Activated CD4-positive, alpha-beta T cell treated with anti-CD3 and anti-CD28 coated beads, Interleukin-2, amount 50 U/mL, for 4 hours (primary cell): ENCODE data around the gene EHD4.

ENCODE experiments used
- DNase-seq, 2 experiments: peaks; one replicate each; pipeline ENCODE4 v3.0.0-alpha.2; 2020

EHD4 gene

DNA sequence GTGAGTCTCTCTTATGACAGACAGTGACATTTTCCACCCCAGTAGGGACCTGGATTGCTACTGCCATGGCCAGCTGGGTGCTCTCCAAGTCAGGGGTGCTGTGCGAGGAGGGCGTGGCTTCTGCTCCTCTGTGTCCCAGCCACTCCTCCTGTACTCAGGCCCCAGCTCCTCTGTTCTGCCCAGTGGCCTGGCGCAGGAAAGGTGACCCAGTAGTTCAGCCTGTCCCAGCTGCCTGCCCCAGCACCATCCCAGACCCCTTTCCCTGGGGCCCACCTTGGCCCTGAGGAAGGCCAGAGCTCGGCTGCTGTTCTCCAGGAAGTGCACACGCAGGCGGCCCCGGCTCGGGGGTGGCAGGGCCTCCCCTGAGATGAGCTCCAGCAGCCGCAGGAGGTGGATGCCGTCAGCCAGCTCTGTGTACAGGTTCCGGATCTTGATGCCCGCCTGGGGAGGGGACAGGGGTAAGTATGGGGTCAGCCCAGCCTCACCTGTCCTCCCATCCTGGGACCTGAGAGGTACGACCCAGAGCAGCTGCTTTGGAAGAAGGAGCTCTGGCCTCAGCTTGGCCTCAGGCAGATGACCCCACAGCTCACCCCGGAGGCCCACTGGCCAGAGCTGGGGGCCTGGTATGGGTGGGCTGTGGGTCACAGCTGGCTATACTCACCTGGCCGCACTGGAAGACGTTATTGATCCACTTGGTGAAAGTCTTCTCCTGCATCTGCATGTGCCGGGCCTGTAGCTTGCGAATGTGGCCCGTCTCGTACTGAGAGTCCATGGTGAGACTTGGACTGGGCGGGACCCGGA lies 79.5 kb downstream of the EHD4 start:
- DNase-seq, result no peak

DNA sequence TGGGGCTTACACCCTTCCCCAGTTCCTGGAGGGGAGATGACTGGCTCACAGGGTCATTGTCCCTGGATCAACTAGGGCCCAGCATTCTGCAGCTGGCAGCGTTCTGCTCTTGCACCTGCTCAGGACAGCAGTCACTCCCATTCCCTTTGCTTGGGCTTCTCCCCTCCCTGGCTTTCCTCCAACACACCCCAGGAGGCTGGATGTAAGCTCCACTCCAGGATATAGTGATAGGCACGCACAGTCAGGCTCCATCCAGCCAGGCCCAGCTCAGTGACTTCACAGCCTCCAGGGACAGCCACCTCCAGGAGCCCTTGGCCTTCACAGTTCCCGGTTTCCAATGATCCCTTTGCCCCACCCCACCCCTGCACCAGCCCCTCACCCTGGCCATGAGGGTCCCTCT lies 80.4 kb downstream of the EHD4 start:
- no peak for DNase-seq

DNA sequence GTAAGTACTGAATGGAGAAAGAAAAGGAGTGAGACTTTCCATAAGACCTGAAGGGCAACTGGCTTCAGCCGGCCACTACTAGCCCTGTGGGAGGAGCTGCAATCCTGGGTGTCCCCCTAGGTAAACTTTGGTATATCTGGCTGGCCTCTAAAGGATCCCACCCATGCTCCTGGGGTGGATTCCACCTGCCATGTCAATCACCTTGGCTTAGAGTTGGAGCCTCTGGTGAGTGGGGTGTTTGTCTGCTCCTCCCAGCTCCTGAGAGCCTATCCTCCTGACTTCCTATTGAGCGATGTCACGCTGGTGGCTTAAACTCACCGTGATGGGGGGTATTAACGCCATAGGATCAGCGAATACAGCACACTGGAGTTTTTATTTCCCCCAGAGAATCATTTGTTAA lies 81.1 kb downstream of the EHD4 start:
- no peak for DNase-seq

DNA sequence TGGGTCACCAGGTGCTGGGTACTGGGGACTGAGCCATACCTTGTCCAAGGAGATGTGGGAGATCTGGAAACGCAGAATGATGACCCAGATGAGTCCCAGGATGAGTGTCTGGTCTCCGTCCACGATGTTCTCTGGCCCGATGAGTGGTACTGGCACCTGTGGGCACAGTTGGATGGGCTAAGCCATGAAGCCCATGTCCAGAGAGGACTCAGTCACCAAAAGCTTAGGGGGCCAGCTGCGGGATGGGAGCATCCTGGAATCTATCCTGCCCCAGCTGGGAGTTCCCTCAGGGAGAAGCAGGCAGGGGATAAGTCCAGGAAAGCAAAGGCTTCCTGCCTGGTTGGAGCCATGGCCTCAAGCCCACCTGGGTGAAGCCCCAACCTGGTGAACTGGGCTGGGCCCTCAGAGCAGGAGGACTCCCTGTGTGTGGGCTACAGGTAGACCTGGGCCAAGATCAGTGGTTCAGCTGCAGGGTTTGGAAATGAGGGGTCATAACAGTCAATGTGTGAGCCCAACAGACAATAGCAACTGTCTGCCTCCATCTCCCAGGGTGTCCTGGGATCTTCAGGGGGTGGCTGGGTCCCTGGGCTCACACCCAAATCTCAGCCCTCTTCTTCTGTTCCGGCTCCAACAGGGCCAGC lies 82.2 kb downstream of the EHD4 start:
- no peak for DNase-seq

DNA sequence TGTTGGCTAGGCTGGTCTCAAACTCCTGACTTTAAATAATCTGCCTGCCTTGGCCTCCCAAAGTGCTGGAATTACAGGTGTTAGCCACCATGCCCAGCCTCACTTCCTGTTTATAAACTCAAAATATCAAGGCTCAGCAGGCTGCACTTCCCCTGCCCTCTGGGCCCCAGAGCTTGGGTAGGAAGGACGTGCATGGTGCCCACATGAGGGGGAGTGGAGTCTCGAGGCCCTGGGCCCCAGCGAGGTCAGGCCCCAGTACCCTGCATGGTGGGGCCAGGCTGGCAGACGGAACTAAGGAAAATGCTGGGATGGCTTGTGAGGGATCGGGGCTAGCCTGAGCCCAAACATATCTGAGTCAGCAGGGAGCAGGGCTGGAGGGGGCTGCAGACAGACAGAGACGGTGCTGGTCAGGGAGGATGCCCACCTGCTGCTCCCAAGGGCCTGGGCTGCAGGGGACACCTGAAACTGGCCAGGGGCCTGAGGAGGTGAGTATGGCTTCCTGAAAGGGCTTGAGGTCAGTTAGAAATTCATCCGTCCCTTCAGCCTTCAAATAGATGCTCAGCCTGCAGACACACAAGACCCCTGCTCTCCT lies 83.6 kb downstream of the EHD4 start:
- DNase-seq, result no peak

DNA sequence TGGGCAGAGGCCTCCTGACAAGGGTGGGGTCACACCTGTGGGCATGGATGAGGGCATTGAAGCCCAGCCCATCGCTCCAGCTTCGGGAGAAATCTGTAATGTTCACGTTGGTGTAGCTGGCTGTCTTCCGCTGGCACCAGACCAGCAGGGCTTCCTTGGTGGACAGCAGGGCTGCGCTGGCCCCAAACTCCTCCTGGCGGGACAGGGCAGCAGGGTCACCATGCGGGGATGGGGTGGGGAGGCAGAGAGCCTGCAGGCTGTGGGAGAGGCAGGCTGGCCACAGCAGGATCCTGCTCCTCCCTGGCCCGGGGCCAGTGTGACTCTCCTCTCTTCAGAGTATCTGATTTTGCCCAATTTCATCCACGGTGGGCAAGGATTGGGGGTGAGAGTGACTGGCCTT lies 84.5 kb downstream of the EHD4 start:
- DNase-seq, result no peak

DNA sequence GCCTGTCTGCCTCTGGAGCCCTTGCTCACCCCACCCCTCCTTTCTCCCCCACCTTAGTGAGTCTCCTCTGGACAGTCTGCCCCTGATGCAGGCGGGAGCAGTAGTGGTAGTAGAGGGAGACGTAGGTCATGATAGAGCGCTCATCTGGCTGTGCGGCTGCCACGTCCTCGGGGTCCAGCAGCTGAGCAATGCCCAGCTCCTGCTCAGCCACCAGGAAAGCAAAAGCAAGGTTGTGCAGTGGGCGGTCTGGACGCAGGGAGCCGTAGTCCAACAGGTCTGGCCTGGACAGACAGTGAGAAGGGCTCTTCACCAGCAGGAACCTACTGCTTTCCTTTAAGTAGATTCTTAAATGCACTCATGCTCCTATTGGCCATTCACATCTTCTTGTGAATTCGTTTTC lies 85.2 kb downstream of the EHD4 start:
- no peak for DNase-seq

DNA sequence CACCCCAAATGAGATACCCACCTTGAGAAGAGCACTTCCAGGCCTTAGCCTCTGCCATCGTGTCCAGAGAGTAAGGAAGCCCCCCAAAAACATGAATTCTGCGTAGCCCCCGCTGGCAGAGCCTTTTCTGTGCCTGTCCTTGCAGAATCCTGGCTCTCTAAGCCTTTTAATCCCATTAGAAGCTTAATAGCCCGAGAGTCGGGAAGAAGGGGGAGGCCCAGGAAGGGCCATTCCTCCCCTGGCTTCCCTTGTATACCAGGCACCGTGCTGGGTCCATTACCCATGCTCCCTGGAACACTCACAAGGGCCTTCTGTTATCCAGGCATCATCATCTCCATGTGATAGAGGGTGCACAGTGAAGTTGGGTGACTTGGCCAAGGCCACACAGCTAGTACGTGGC lies 85.6 kb downstream of the EHD4 start:
- DNase-seq, result no peak

DNA sequence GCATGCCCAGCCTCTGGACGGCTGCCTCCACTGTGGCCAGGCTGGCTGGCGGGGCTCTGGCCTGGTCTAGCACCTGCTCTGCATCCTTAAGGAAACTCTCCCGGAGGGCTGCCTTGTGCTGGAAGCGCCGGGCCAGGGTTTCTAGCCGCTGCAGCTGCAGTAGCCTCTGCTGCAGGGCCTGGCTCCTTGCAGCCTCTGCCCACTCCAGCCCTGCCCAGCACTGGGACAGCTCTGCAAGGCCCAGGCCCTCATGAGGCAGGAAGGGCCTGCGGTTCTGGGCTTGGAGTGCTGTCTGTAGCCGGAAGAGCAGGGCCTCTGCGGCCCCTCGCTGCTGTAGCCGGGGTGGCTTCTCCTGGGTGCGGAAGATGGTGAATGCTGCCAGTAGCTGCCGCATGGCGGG lies 86.5 kb downstream of the EHD4 start:
- DNase-seq, result no peak

DNA sequence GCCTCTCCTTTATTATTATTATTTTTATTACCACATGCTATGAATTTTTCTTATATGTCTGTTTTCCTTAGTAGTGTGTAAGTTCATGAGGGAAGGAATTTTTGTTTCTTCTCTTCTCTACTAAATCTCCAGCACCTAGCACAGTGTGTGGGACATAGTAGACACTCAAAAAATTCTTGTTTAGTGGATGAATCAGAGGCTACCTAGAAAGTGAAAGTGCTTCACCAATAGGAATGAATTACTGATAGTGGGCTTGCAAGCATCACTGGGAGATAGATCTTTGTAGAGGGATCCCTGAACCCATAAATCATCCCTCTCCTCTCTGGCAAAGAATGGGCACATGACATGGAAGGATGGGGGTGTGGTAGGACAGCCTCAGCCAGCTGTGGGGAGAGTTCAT lies 87.0 kb downstream of the EHD4 start:
- DNase-seq, result no peak

DNA sequence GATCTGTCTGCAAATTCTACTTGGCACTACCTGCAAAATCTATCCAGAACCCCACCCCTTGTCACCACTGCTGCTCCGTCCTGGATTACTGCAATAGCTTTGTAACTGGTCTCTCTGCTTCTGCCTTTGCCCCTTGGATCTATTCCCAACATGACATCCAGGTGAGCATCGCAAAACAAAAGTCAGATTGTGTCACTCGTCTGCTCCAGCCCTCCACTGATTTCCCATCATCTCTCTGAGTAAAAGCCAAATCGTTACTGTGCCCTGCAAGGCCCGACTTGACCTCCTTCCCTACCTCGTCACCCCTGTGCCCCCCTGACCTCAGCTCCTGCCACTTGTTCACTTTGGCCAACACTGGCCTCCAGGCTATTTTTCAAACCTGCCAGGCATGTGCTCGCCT lies 87.9 kb downstream of the EHD4 start:
- no peak for DNase-seq

DNA sequence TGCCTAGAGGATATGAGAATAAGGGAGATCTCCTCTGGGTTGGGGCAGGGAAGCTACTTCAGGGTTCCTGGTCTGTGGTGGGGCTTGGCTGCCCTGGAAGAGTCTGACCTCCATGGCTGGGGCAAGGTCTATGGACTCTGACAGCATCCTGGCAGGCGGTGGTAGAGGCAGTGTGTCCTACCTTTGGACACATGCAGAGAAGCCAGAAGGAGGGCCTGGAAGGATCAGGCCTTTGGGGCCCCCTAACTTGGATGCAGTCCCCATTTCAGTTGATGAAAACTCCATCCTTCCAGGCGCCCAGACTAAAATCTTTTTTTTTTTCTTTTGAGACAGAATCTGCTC lies 88.9 kb downstream of the EHD4 start:
- DNase-seq, result no peak

DNA sequence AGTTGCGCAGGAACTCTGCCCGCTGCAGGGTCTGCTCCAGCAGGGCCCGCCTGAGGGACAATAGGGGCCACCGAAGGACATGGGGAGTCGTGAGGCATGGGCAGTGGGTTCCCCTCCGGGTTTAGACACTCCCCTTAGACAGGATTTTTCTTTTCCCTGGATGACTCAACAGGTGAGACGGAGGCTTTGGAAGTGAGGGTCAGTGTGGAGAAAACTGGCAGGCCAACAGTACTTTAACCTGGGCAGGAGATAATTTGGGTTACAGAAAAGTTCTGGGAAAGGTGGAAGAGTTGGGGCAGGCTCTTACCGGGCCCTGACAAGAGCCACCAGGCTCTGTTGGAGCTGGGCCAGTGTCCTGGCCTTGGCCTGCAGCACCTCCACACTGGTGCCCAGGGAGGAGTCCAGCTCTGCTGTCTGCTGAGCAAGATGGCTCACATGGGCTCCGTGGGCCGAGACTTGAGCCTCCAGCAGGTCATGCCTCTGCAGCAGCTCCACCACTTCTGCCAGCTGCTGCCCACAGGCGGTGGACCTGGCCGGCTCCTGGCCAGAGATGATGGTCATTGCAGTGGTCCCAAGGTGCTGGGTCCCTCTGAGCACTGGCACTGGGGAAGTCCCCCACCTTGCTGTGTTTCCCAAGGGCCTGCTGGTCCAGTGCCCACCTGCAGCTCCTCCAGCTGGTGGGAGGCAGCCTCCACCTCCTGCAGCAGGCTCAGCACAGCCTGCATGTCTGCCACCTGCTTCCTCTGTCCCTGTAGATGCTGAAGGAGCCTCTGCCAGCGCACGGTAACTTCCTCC lies 89.5 kb downstream of the EHD4 start:
- DNase-seq, result no peak

DNA sequence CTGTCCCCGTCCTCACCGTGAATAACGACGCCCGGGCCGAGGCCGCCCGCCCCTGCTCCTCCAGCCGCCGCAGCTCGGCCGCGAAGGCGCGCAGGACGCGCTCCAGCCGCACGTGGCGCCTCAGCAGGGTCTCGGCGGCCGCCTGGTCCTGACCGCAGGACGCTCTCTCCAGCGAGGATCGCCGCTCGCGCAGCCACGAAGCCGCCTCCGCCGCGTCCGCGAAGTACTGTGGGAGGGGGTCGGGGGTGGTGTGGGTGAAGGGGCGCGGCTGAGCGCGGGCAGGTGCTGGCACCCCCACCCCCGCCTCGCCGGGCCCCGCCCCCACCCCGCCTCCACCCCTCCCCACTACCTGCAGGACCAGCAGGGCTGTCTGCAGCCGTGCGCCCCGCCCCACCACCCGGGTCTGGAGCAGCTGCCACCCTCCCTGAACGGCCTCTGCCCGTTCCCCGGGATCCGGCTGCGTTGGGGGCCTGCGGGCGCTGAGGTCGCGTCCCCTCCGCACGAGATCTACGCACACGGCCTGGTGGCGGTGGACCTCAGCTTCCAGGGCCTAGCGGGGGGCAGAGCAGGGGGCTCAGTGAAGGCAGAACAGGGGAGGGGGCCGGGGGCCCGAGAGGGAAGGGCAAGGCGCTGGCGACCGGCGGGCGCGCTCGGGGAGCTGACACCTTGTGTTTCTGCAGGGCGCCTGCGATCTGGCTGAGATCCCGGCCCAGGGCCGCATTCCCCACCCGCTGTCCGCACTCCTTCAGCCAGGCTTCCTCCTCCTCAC lies 90.3 kb downstream of the EHD4 start:
- no peak for DNase-seq

DNA sequence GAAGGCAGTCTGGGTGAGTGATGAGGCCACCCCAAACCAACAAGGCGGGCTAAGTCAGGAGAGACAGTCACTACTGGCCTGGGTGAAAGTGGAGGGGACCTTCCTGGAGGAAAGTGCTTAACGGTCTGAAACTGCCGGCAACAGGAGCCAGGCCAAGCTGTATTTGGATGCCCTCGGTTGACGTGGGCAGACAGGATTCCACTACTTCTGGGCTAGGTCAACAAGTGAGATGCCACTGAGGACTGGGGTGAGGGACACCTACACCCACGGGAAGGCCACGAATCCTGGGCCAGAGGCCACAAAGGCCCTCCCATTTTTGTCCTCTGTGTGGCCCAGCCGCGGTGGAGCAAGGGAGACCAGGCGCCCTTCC lies 90.8 kb downstream of the EHD4 start:
- DNase-seq, result no peak

DNA sequence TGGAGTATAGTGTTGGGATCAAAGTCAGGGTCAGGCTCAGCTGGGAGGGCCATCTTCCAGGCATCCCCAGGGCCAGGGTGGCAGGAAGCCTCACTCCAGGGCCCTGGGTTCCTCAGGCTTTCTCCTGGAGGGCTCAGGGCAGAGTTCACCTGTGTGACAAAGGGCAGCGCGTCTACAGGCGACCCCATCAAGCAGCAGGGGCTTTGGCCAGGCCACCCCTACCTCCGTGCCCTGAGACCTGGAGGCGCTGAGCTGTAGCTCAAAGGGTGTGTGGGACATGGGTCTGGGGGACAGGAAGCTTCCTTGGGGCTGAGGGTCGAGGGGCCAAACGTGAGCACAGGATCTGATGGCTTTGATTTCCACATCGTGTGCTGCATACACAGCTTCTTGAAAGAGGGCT lies 91.3 kb downstream of the EHD4 start:
- DNase-seq, result no peak

DNA sequence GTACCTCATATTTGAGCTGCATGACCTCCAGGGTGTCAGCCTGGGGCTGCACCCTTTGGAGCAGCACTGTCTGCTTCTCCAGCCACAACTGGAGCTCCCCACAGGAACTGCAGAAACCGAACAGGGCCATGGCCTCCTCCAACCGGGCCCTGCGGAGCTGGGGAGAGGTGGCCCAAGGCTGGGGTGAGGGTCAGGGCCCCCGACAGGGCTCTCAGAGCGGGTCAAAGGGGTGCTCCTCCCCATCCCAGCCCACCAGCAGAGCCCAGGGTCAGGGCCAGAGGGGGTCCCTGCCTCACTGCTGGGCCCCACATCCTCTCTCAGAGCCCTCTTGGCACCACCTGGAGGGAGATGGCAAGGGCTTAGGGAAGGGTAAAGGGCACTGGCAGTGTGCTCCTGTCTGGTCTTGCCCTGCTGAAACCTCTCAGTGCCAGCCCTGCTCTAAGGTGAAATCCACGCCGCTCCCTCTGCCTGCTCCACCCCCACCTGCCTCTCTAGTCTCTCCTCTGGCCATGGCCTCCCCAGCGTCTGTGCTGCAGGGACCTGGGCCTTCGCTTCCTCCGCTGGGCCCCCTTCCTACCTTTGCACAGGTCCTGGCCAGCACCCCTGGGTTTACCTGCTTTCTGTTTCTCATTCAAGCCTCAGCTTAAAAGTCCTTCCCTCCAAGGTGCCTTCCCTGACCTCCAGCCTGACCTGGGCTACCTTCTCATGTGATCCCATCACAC lies 92.0 kb downstream of the EHD4 start:
- no peak for DNase-seq

DNA sequence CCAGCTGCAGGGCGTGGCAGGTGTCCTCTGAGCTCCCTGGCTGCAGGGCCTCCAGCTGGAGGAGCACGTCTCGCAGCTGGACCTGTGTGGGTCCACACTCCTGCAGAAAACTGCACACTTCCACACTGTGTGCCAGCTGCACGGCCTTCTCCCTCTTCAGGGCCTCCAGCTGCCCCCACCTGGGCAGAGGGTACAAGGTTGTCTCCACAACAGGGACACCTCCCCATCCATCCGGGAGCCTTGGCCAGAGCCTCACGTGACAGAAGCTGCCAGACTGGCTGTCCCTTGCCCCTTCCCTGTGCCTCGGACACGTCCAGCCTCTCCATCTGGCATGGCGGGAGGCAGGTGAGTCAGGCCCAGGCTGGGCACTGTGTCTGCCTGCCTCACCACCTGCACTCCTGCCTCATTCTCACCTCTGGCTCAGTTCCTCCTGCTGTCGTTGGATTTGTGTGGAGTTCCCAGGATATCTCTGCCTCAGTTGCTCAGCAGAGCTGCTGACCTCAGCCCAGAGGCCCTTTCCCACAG lies 93.0 kb downstream of the EHD4 start:
- DNase-seq, result no peak

DNA sequence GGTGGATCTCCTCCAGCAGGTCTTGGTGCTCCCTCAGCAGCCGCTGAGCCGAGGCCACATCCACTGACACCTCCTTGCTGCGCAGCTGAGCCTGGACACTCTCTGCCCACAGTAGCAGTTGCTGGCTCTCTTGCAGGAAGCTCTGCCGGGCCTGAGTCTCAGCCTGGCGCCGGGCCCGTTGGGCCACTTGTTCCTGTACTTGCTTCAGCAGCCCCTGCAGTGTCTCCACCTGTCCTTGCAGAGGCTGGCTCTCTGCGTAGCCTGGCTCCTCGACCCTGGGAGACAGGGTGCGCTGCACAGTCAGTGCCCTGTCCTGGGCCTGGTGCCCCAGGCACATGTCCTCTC lies 94.0 kb downstream of the EHD4 start:
- DNase-seq, result no peak

DNA sequence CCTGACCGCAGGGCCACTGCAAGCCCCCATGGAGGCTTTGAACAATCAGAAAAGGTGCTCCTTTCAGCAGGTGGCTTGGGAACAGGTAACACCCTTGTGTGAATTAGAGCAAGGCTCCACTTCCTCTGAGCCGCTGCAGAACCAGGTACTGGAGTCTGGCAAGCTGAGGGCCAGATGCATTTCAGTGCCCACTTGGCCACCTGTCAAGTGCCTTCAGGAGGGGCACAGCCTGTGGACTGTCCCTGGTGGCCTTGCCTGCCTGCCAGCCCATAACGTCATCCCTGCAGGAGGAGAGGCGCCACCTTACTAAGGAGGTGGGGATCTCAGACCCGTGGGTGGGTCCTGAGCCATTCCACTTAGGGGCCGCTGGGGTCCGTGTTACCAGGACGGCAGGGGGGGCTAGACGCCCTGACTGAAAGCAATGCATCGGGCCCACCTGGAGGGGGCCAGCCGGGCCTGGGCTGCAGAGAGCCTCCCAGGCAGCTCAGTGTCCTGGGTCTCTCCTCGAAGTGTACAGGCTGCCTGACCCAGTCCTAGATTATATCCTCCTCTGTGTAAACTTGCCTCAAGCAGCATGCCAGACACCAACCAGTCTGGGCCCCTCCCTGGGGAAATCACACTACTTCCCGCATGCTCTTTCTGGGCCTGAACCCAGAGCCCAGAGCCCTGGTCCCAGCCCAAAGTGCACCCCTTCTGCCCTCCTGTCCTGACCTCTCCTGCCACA lies 94.6 kb downstream of the EHD4 start:
- DNase-seq, result no peak

DNA sequence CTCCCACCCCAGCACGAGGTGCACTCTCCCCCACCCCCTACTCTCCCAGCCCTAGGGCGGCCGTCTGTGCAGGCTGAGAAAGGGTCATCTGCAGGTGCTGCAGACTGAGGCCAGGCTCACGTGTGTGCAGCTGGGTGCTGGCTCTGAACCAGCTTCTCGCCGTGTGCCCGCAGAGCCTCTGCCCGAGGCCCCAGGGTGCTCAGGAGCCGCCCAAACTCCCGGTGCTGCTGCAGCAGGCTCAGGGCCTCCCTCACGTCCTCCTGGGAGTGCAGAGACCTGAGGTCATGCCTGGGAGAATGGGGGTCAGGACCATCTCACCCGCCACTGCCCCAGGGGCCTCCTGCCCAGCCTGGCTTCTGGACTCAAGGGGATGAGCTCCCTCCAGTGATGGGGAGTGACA lies 95.7 kb downstream of the EHD4 start:
- DNase-seq, result no peak

DNA sequence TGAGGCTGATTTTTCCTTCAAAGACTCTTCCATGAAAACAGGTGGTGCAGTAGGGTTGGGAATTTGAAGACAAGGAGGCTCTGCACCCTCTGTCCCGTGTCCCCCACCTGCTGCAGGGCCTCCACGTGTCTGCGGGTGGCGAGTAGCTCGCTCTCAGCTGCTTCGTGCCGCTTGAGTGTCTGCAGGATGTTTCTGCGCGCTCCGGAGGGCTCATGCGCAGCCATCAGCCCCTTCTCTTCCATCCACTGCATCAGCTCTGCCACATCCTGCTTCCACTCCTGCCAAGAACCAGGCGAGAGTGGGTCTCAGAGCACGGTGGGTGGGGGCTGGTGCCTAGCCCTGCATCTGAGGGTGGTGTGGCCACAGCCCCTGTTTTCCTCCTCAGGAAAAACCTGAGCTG lies 96.3 kb downstream of the EHD4 start:
- no peak for DNase-seq
